ENCODE results near the gene ATAD5. TPM values are rescaled to one million over a fixed set of nuclear protein-coding genes. Genes with fewer than 3 reads are reported as not detected.

The ATAD5 gene
- total and polyA plus RNA-seq, 2 of the 13 experiments (the other 11 are each of a cell fraction or from before 2014, with no cell fraction given) = 1.8 to 10.7 TPM

DNA sequence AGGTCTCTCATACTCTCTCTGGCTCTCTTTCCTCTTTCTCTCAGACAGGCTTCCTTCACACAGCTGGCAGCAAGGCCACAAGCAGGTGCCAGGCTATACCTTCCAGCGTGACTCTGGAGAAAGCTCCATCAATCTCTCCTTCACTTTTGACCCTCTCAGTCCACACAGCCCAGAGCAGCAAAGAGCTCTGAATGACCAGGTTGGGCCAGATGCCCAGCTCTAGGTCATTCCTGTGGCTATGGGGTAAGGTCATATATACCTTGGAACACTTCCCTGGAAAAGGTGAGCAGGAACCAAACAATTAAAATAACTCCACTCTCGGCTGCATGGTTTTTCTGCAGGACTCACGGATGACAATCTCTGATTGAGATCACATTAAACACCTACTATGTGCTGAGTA, 98.7 kb downstream of the ATAD5 start:
- Histone ChIP-seq H4K20me1 (ENCODE audit: insufficient read depth, low read length) (no peaks in the 10 kb centered on the region), H3K9ac (ENCODE audit: insufficient read depth, low read depth, low read length) (no peak overlapping the region), H2AFZ (ENCODE audit: low read length) (no peak overlapping the region), H3K4me3 (replicated peaks in 1 of 3; ENCODE audit: insufficient read depth in 1 of 3, low read depth in 2 of 3, low read length in 3 of 3) (no peak overlapping the region), H3K27me3 (ENCODE audit: control insufficient read depth in 1 of 2, insufficient read depth in 2 of 2, low read length in 2 of 2) (no peaks in the 10 kb centered on the region), H3K27ac (ENCODE audit: extremely low read length, insufficient read depth, low read length) (no peak overlapping the region), H3K9me3 (ENCODE audit: low read length) (no peaks in the 10 kb centered on the region), H3K4me1 (ENCODE audit: insufficient read depth, low read length) (peaks cover 13% of the 10 kb centered on the region), H3K4me2 (ENCODE audit: low read depth, low read length) (no peak overlapping the region), H3K79me2 (ENCODE audit: insufficient read depth, low read length) (no peaks in the 10 kb centered on the region), H3K36me3 (replicated peaks in 1 of 2; ENCODE audit: control insufficient read depth in 1 of 2, insufficient read depth in 2 of 2, low read length in 2 of 2) (no peaks in the 10 kb centered on the region)
- in situ Hi-C loops (cut with HindIII; ENCODE audit: extremely low pct_ligation_motif_present, low pct_unique_long_range_greater_than_20kb) = no loop called here
- FAIRE-seq (no peak), DNase-seq (ENCODE audit: low spot score) (no peak), ATAC-seq (no peak)
- CTCF ChIA-PET (ENCODE audit: low intra/inter-chr PET ratio, low total read pairs) = no interaction called here
- intact Hi-C loops (cut with micrococcal nuclease; ENCODE audit: unreplicated experiment) = no loop called here
- WGBS (ENCODE audit: low lambda C conversion rate) = 81% methylated on average over 3 of the region's 3 CpGs
- TF ChIP-seq MZF1 (CRISPR knock-in tag; IDR thresholded peaks at IDR 0.05; ENCODE audit: borderline replicate concordance) (no peak), ZFYVE20 (CRISPR knock-in tag; IDR thresholded peaks at IDR 0.05; ENCODE audit: borderline replicate concordance, low read depth) (no peak), ASH2L (IDR thresholded peaks at IDR 0.05; ENCODE audit: insufficient read length, low read depth, low read length) (no peak), SYNCRIP (IDR thresholded peaks at IDR 0.05; ENCODE audit: insufficient read depth, low read depth, low read length) (no peak), SALL2 (CRISPR knock-in tag; IDR thresholded peaks at IDR 0.05) (no peak), PAX8 (CRISPR knock-in tag; IDR thresholded peaks at IDR 0.05; ENCODE audit: borderline replicate concordance) (no peak), ZNF567 (CRISPR knock-in tag; IDR thresholded peaks at IDR 0.05; ENCODE audit: borderline replicate concordance) (no peak), ZBTB33 (CRISPR knock-in tag; IDR thresholded peaks at IDR 0.05) (no peak), ZNF225 (CRISPR knock-in tag; IDR thresholded peaks at IDR 0.05) (no peak), RBFOX2 (IDR thresholded peaks at IDR 0.05; ENCODE audit: low read depth, low read length) (no peak), ZNF878 (CRISPR knock-in tag; IDR thresholded peaks at IDR 0.05) (no peak), HNF4A (CRISPR knock-in tag; IDR thresholded peaks at IDR 0.05) (no peak), BCLAF1 (IDR thresholded peaks at IDR 0.05) (no peak), GTF3A (CRISPR knock-in tag; conservative IDR thresholded peaks at IDR 0.05) (no peak)
- no TSS peak for BruUV-seq (replicated peaks)
- POLR2A ChIA-PET = no interaction called here

Data from HepG2 (cell line).